GM12872 (cell line): Measurements from ENCODE around the gene CENPB.

Source experiments
- CTCF ChIP-seq: IDR thresholded peaks from 3 replicates; pipeline ENCODE4 v1.5.1; 2011; ENCODE audit warnings: low read depth, mild to moderate bottlenecking, low read length, moderate library complexity; ENCODE audit not compliant: insufficient read depth

CENPB gene

DNA sequence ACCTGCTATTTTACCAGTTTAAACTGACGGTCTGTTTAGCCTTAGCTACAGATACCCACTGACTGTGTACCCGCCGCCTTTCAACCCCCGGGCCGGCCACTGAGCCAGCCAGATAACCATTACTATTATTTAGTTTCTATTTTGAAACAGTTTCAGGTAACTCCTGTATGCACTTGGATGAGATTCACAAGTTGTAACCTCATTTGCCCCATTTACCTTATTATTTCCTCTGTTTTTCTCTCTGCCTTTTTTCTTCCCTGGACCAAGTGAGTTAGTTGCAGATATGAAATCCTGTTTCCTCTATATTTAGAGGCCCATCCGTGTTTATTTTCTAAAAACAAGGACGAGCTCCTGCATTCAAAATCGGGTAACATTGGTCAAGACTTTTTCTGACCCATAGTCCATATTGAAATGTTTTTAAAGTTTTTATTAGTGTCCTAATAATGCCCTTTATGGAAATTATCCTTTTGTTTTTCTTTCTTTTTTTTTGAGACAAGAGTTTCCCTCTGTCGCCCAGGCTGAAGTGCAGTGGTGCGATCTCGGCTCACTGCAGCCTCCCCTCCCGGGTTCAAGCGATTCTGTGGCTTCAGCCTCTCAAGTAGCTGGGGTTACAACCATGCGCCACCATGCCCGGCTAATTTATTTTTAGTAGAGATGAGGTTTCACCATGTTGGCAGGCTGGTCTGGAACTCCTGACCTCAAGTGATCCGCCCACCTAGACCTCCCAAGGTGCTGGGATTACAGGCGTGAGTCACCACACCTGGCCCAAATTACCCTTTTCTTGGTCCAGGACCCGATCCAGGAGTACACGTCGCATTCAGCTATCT, 34.6 kb upstream of the CENPB start:
- TF ChIP-seq CTCF: no peak

- TF ChIP-seq CTCF: peak; percentile 85
These were observed 33.7 kb upstream of the CENPB start, which contains the start of gene AP5S1 for GRCh38 chr20:3820048-3820900. Gene AP5S1 (plus strand): TSS chr20:3820547. CDS start chr20:3822118, 1,571 bp downstream.

DNA sequence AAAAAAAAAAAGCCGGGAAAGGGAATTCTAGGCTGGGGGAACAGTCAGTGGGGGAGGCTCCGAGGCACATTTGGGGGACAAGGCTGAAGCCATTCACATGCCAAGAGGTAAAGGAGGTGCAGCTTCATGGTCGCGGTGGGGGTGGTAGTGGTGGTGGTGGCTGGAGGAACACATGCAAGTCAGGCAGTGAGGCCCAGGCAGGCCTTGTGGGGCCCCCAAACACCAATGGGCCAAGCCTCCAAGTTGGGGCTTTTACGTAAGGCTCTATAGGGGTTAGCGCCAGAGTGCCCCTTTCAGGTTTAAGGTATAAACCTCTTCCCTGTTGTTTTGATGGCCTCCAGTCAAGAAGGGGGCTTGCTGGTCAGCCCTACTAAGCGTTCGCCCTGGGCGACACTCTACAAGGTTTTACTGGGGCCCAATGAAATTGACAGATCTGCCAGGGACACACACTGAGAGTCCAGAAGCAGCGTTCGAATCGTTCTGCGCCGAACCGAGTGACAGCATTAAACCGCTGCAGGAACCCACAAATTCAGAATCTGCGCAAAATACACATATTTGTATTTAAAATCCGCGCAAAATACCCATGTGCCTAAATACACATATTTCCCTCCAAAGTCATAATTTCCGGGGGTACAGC, 33.0 kb upstream of the CENPB start:
- no peak for TF ChIP-seq CTCF

GRCh38 chr20:3818155-3819151, 31.9 kb upstream of the CENPB start:
- TF ChIP-seq CTCF: peak; percentile 78

DNA sequence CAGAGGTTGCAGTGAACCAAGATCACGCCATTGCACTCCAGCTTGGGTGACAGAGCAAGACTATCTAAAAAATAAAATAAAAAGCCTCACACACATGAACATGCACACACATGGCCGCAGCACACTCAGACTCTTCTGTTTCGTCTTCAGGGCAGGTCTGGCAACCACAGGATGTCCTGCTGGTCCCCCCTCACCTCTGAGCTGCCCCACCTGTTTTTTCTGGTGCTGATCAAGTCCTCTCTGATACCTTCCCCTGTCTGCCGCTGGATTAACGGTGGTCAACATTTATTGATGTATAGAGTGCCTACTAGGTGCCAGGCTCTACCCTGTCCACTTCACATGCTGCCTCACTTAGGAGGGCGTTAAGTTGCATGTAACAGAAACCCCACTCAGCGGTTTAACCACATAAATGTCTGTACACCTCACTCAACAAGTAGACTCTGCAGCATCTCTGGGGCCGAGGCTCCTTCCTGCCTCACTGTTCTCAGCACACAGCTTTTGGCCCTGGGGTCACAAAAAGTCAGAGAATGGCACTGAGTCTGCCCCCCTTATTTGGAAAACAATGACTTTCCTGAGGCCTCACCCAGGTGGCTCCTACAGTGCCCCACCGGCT, 29.3 kb upstream of the CENPB start:
- no peak for TF ChIP-seq CTCF

- no peak for TF ChIP-seq CTCF
These were observed 28.5 kb upstream of the CENPB start for GRCh38 chr20:3814928-3815495.
